ENCODE data around the gene ACTR10.

ACTR10 gene

GRCh38 chr14:58280954-58281787 lies 81.2 kb downstream of the ACTR10 start (continued):
- TF ChIP-seq, protein P1, sequence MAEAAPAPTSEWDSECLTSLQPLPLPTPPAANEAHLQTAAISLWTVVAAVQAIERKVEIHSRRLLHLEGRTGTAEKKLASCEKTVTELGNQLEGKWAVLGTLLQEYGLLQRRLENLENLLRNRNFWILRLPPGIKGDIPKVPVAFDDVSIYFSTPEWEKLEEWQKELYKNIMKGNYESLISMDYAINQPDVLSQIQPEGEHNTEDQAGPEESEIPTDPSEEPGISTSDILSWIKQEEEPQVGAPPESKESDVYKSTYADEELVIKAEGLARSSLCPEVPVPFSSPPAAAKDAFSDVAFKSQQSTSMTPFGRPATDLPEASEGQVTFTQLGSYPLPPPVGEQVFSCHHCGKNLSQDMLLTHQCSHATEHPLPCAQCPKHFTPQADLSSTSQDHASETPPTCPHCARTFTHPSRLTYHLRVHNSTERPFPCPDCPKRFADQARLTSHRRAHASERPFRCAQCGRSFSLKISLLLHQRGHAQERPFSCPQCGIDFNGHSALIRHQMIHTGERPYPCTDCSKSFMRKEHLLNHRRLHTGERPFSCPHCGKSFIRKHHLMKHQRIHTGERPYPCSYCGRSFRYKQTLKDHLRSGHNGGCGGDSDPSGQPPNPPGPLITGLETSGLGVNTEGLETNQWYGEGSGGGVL (tag by site-specific recombination; IDR thresholded peaks at IDR 0.05): peak; percentile 51
- peak; percentile 41; the same call in 1 of the 2 replicates for TF ChIP-seq ZEB2 (tag by site-specific recombination; IDR thresholded peaks at IDR 0.05)
- TF ChIP-seq, protein P2, sequence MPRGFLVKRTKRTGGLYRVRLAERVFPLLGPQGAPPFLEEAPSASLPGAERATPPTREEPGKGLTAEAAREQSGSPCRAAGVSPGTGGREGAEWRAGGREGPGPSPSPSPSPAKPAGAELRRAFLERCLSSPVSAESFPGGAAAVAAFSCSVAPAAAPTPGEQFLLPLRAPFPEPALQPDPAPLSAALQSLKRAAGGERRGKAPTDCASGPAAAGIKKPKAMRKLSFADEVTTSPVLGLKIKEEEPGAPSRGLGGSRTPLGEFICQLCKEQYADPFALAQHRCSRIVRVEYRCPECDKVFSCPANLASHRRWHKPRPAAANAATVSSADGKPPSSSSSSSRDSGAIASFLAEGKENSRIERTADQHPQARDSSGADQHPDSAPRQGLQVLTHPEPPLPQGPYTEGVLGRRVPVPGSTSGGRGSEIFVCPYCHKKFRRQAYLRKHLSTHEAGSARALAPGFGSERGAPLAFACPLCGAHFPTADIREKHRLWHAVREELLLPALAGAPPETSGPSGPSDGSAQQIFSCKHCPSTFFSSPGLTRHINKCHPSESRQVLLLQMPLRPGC (tag by site-specific recombination; IDR thresholded peaks at IDR 0.05): 0 out of 2 replicates have a peak, but pooled peaks have one; percentile 30

DNA sequence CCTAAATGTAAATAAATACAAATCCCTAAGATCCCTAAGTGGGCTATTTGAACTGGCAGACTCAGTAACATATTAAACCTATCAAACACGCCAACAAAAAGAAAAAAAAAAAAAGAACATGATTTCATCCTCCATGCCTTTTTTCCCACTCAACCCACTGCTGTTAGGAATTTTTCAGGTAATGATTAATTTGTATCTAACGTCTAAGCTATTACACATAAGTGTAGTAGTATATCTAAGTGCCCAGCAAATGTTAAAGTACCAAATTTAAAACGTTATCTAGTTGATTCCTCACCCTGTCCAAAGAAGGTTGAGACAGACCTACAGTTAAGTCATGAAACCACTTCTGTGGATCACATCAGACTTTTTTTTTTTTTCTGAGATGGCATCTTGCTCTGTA lies 82.0 kb downstream of the ACTR10 start:
- H3K4me3 ChIP-seq (ENCODE audit: low read depth, low read length): no peak overlapping the region
- POLR2A ChIA-PET: interaction anchor here (1.4 to 1.5 kb wide), 2 partner anchors 16 to 37 kb away, joined by 3 to 14 read pairs; partner anchors contain the start of genes ARID4A and PSMA3
- peak overlapping the region; percentile 54; the same call in 1 of the 2 replicates for H3K27ac ChIP-seq (ENCODE audit: extremely low read depth, low read depth, low read length)
- CTCF ChIA-PET: interaction anchor here (0.6 to 1.1 kb wide), 3 partner anchors 59 to 116 kb away, joined by 4 to 5 read pairs (median 4); partner anchors contain the start of gene TOMM20L
- H3K4me1 ChIP-seq (ENCODE audit: control insufficient read depth, insufficient read depth, low read length): peaks cover 10% of the 10 kb centered on the region
- TF ChIP-seq ZNF133 (tag by site-specific recombination; IDR thresholded peaks at IDR 0.05): no peak
- no peak for TF ChIP-seq ZNF561 (tag by site-specific recombination; IDR thresholded peaks at IDR 0.05; ENCODE audit: borderline replicate concordance)
- TF ChIP-seq ELK4 (IDR thresholded peaks at IDR 0.05; ENCODE audit: borderline replicate concordance, low read depth, low read length): no peak
- TF ChIP-seq, protein P3, sequence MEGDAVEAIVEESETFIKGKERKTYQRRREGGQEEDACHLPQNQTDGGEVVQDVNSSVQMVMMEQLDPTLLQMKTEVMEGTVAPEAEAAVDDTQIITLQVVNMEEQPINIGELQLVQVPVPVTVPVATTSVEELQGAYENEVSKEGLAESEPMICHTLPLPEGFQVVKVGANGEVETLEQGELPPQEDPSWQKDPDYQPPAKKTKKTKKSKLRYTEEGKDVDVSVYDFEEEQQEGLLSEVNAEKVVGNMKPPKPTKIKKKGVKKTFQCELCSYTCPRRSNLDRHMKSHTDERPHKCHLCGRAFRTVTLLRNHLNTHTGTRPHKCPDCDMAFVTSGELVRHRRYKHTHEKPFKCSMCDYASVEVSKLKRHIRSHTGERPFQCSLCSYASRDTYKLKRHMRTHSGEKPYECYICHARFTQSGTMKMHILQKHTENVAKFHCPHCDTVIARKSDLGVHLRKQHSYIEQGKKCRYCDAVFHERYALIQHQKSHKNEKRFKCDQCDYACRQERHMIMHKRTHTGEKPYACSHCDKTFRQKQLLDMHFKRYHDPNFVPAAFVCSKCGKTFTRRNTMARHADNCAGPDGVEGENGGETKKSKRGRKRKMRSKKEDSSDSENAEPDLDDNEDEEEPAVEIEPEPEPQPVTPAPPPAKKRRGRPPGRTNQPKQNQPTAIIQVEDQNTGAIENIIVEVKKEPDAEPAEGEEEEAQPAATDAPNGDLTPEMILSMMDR (tag by site-specific recombination; IDR thresholded peaks at IDR 0.05): no peak
- no peak for TF ChIP-seq ZNF704 (tag by site-specific recombination; IDR thresholded peaks at IDR 0.05)
- TF ChIP-seq ZNF2 (tag by site-specific recombination; IDR thresholded peaks at IDR 0.05): no peak
- TF ChIP-seq, protein P4, sequence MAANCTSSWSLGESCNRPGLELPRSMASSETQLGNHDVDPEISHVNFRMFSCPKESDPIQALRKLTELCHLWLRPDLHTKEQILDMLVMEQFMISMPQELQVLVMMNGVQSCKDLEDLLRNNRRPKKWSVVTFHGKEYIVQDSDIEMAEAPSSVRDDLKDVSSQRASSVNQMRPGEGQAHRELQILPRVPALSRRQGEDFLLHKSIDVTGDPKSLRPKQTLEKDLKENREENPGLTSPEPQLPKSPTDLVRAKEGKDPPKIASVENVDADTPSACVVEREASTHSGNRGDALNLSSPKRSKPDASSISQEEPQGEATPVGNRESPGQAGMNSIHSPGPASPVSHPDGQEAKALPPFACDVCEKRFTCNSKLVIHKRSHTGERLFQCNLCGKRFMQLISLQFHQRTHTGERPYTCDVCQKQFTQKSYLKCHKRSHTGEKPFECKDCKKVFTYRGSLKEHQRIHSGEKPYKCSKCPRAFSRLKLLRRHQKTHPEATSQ (tag by site-specific recombination; IDR thresholded peaks at IDR 0.05): no peak
- no peak for TF ChIP-seq BCL11A (tag by site-specific recombination; IDR thresholded peaks at IDR 0.05; ENCODE audit: low read depth)
- TF ChIP-seq ZNF416 (tag by site-specific recombination; IDR thresholded peaks at IDR 0.05): no peak
- TF ChIP-seq HOXD13 (CRISPR knock-in tag; IDR thresholded peaks at IDR 0.05; ENCODE audit: borderline replicate concordance): no peak
- no peak for TF ChIP-seq ZNF623 (tag by site-specific recombination; IDR thresholded peaks at IDR 0.05)
- no peak for TF ChIP-seq KLF8 (tag by site-specific recombination; IDR thresholded peaks at IDR 0.05)
- H3K36me3 ChIP-seq (ENCODE audit: control insufficient read depth in 2 of 2, insufficient read depth in 1 of 2, low read length in 2 of 2): peaks cover 58 to 60% of the 10 kb centered on the region in 2 experiments
- H3K9me3 ChIP-seq (ENCODE audit: control insufficient read depth, insufficient read depth, low read depth, low read length): no peaks in the 10 kb centered on the region
